ENCODE measurements around the gene CCDC14. TPM values are rescaled to one million over a fixed set of nuclear protein-coding genes. Genes with fewer than 3 reads are reported as not detected.
"Not testable (repeated sequence)": the region's sequence is repeated elsewhere in the genome, so short reads cannot be mapped to it uniquely, and the experiment has no call there.

CCDC14 gene
- total RNA-seq, result 10.0 TPM
- long read RNA-seq, partial matches to known transcripts, result 2 of 4 reads
- long read RNA-seq, other reads (novel, unspliced or antisense), result 1 of 4 reads

- intact Hi-C loops (cut with DNase I), result no loop called here
- peak; percentile 94 for DNase-seq (ENCODE audit: low spot score)
Measured at GRCh38 chr3:123960781-123961507, at the start of gene CCDC14. TSS of gene CCDC14 (minus strand) at chr3:123961229. CDS start at chr3:123961173, 56 bp downstream.

- intact Hi-C loops (cut with DNase I), result not testable (repeated sequence)
Measured at GRCh38 chr3:124008321-124008720, 47.3 kb upstream of the CCDC14 start.

DNA sequence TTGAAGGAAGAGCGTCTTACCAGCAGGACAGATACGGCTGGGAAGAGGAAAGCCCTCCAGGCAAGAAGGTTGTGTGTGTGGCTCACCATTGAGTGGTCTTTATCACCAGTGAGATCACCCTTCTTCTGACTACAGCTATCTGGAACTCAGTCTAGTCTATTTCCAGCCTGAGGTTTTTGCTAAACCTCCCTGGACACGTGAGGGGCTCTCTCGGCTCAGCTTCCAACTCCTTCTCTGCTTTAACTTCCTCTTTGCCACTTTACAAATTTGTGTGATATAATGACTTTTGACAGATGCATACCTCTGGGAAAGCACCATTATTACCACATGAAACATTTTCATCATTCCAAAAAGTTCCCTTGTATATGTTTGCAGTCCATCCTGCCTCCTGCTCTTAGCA lies 46.2 kb upstream of the CCDC14 start:
- DNase-seq (ENCODE audit: low spot score), result no peak
- intact Hi-C loops (cut with DNase I), result no loop called here

More at GRCh38 chr3:124008321-124008720, 47.3 kb upstream of the CCDC14 start:
- not testable (repeated sequence) for DNase-seq (ENCODE audit: low spot score)

DNA sequence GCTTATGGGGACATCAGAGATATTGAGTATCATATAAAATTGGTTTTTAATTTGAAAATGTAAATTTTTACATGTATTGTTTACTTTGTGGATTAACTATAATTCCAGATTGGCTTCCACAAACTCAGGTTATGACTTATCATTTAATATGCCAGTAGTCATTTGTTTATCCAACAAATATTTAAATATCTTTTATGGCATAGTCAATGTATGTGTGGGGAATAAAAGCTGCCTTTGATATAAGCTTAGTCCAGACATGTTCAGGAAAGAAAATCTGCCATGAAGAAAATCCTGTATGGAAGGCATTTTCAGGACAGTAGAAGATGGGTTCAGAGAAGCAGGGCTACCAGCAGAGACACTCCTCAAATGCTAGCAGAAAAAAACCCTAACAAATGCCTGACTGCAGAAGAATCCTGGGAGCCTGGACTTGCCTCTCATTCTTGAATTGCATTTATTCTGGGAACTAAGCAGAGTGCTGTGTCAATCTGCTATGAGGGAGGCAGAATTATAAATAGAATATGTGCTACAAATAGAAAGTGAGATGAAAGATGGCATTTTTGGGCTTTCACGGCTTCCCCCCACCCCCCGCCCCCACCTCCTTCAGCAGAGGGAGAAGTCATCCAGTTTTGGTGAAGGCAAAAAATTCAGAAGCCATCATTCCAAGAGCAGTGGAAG lies 41.5 kb upstream of the CCDC14 start:
- DNase-seq (ENCODE audit: low spot score); intact Hi-C loops (cut with DNase I): not testable (repeated sequence)

GRCh38 chr3:124001366-124001765 lies 40.3 kb upstream of the CCDC14 start:
- intact Hi-C loops (cut with DNase I); DNase-seq (ENCODE audit: low spot score): not testable (repeated sequence)

DNA sequence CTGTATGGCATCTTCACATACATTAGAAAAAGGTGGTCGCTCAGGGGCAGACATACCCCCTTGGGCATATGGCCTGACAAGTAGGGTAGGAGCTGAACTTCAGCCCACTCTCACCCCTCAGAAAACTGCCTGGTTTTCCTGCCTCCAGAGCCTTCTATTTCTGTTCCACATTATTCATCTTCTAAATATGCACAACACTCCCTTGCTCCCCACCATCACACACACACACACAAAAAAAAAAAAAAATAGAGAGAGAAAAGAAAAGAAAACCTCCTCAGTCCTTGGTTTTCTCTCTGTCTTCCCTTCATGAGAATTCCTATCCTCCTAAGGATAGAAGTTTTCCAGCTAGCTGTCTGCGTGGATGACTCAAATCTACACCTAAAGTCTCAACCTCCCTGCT lies 36.5 kb upstream of the CCDC14 start:
- no peak for DNase-seq (ENCODE audit: low spot score)
- intact Hi-C loops (cut with DNase I), result no loop called here

GRCh38 chr3:123993818-123994217 lies 32.8 kb upstream of the CCDC14 start:
- DNase-seq (ENCODE audit: low spot score), result no peak
- intact Hi-C loops (cut with DNase I), result no loop called here

- DNase-seq (ENCODE audit: low spot score); intact Hi-C loops (cut with DNase I): not testable (repeated sequence)
Measured at GRCh38 chr3:123991730-123992588, 30.9 kb upstream of the CCDC14 start, which contains the start of gene ROPN1. TSS of gene ROPN1 (minus strand) at chr3:123992124. CDS start at chr3:123980481, 11,643 bp downstream.

- DNase-seq (ENCODE audit: low spot score), result no peak
- intact Hi-C loops (cut with DNase I), result no loop called here
Measured at GRCh38 chr3:123986427-123986826, 25.4 kb upstream of the CCDC14 start.

DNA sequence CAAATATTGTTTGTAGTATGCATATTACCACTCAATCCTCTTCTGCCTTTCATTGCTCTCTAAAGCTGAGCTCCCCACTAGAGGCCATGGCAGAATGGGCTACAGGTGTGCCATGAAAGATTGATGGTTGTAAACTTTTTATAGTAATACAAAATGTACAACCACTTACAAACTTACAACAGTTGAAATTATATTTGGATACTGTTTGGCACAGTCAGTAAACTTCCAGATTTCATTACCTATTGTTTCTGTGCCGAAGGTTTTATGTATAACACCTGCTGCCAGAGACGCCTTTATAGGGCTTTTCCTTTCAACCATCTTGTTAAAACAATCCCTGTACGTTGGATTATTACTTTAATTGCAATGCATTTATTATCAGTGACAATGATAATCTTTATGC lies 23.9 kb upstream of the CCDC14 start:
- DNase-seq (ENCODE audit: low spot score), result no peak
- intact Hi-C loops (cut with DNase I), result no loop called here

DNA sequence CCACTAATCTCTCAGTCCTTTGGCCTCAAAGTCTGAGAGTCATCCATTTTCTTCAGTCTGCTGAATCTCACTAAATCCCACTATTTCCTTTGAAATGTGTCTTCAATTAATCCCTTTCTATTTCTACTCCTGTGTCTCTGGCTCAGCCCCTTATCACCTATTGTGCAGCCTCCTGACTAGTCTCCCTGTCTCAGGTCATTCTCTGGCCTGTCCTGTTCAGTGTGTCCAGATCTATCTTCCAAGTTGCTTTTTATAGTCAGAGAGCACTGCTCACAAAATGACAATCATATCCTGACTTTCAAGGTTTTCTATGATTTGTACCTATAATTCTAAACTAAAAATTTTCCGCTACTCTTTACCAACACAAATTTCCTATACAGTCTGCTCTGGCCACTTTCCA lies 23.3 kb upstream of the CCDC14 start:
- intact Hi-C loops (cut with DNase I), result no loop called here
- DNase-seq (ENCODE audit: low spot score), result no peak

DNA sequence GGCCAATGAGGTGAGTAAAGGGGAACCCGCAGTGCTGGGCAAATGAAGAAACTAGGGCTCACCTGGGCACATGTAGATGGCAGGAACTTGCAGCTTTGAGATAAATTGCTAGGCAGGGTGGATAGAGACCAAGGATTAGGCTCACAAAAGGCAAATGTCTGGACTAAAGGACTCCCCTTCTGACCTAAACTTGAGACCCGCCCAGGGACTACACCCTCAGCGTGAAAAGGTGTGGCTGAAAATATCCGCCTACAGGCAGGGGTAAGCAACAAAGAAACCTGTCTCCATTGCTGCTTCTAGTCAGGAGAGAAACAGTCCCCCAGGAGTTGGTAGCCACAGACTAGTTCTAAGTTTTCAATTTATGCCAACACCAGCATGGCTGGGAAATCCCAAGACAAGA lies 20.3 kb upstream of the CCDC14 start:
- DNase-seq (ENCODE audit: low spot score); intact Hi-C loops (cut with DNase I): not testable (repeated sequence)

GRCh38 chr3:123980539-123980938 lies 19.5 kb upstream of the CCDC14 start:
- no peak for DNase-seq (ENCODE audit: low spot score)
- intact Hi-C loops (cut with DNase I), result no loop called here

GRCh38 chr3:123979525-123980501 lies 18.8 kb upstream of the CCDC14 start:
- intact Hi-C loops (cut with DNase I); DNase-seq (ENCODE audit: low spot score): not testable (repeated sequence)

DNA sequence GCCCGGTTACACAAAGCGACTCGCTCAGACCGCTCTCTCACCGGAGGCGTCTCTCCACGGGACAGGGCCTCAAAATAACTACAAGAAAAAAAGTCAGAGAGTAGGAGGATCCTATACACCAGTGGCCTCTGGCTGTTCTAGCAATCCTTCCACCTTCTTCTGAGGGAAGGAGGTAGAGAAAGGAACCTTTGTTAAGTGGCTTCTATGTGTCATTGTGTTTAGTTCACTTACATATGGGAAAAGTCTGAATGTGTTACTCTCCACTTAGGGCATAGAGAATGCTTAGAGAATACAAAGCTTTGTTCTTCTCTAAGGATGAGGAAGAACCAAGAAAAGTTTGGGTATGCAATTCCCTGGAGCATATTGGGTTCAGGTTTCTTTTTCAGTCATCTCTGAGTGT lies 15.9 kb upstream of the CCDC14 start:
- intact Hi-C loops (cut with DNase I); DNase-seq (ENCODE audit: low spot score): not testable (repeated sequence)

GRCh38 chr3:123976181-123976898 lies 15.3 kb upstream of the CCDC14 start:
- intact Hi-C loops (cut with DNase I); DNase-seq (ENCODE audit: low spot score): not testable (repeated sequence)

DNA sequence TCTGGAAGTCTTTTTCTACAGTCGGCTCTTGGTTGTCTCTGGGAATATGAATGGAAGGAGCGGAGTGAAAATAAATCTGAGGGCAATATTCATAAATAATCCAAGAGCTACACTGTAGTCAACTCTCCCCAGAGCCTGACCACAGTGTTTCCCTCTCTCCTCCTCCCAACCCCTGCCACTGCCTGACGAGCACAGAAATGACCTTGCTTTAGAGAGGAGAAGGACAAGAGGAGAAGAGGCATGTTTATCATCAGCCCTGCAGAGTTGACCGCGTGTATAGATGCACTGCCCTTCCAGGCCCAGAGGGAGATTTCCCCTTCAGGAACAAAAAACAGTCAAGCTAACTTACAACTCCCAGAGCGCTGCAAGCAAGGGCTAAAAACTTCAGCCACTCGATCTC lies 14.0 kb upstream of the CCDC14 start:
- intact Hi-C loops (cut with DNase I); DNase-seq (ENCODE audit: low spot score): not testable (repeated sequence)

GRCh38 chr3:123971406-123971805 lies 10.4 kb upstream of the CCDC14 start:
- intact Hi-C loops (cut with DNase I), result no loop called here
- DNase-seq (ENCODE audit: low spot score), result no peak
